ENCODE data around the gene EPS8L3.
"Not testable (repeated sequence)": the region's sequence is repeated elsewhere in the genome, so short reads cannot be mapped to it uniquely, and the experiment has no call there.

DNA sequence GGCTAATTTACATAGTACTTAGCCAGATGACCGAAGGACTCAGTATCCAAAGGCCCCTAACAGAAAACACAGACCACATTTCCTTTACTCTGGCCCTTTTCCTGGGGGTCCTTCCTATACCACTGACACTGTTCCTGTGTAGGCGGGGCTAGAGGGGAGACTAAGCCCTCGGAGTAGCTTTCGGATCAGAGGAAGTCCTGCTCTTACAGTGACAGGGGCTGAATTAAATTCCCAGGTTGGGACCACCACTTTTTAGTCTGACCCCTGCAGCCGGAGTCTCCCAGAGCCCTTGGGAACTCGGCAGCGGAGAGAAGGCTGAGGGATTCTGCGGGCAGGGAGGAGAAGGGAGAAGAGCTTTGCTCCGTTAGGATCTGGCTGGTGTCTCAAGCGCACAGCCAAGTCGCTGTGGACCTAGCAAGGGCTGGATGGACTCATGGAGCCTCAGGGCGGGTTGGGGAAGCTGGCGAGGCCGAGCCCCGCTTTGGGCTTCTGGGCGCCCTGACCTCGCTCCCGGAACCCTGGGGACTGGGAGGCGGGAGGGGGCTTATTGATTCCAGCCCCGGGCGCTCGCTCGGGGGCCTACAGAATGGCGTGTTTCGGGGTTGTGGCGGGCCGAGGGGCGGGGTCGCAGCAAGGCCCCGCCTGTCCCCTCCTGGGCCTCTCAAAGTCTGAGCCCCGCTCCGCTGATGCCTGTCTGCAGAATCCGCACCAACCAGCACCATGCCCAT, 52.0 kb downstream of the EPS8L3 start, which contains the start of gene GSTM5:
- TF ChIP-seq, protein P1, sequence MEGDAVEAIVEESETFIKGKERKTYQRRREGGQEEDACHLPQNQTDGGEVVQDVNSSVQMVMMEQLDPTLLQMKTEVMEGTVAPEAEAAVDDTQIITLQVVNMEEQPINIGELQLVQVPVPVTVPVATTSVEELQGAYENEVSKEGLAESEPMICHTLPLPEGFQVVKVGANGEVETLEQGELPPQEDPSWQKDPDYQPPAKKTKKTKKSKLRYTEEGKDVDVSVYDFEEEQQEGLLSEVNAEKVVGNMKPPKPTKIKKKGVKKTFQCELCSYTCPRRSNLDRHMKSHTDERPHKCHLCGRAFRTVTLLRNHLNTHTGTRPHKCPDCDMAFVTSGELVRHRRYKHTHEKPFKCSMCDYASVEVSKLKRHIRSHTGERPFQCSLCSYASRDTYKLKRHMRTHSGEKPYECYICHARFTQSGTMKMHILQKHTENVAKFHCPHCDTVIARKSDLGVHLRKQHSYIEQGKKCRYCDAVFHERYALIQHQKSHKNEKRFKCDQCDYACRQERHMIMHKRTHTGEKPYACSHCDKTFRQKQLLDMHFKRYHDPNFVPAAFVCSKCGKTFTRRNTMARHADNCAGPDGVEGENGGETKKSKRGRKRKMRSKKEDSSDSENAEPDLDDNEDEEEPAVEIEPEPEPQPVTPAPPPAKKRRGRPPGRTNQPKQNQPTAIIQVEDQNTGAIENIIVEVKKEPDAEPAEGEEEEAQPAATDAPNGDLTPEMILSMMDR (IDR thresholded peaks at IDR 0.05; ENCODE audit: low read depth, low read length): not testable (repeated sequence)
- not testable (repeated sequence) for TF ChIP-seq EZH2phosphoT487 (IDR thresholded peaks at IDR 0.05; ENCODE audit: low read depth)
